HG03442 (cell line): ENCODE results near the gene FUT2.
"Not testable (repeated sequence)": the region's sequence is repeated elsewhere in the genome, so short reads cannot be mapped to it uniquely, and the experiment has no call there.

Experiments
- ATAC-seq: cut with Tn5 transposase; IDR thresholded peaks from one replicate; pipeline ENCODE4 v1.9.1; 2021; ENCODE audit warnings: mild to moderate bottlenecking, moderate library complexity; ENCODE audit not compliant: unreplicated experiment

Gene FUT2

GRCh38 chr19:48698046-48698445, 2.3 kb downstream of the FUT2 start:
- no peak for ATAC-seq

GRCh38 chr19:48702701-48703100, 6.9 kb downstream of the FUT2 start:
- ATAC-seq: no peak

GRCh38 chr19:48703316-48703715, 7.5 kb downstream of the FUT2 start:
- ATAC-seq: no peak

- no peak for ATAC-seq
Measured at GRCh38 chr19:48705431-48705830, 9.7 kb downstream of the FUT2 start.

DNA sequence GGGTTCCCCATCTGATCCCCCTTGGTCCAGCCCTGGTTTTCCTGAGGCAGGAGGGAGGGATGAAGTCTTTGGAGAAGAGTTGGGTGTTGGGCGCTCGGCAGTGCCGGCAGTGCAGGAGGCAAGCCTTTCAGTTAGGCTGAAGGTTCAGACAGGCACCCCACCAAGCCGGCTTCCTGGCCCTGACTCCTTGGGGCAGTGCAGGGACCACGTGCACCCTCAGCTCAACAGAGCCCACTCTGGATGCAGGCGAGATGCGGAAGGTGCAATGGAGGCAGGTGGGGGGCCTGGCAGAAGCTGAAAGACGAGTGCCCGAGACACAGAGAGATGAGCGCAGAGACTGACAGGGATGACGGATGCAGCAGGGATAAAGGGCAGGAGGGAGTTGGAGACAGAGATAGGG, 12.7 kb downstream of the FUT2 start:
- no peak for ATAC-seq

DNA sequence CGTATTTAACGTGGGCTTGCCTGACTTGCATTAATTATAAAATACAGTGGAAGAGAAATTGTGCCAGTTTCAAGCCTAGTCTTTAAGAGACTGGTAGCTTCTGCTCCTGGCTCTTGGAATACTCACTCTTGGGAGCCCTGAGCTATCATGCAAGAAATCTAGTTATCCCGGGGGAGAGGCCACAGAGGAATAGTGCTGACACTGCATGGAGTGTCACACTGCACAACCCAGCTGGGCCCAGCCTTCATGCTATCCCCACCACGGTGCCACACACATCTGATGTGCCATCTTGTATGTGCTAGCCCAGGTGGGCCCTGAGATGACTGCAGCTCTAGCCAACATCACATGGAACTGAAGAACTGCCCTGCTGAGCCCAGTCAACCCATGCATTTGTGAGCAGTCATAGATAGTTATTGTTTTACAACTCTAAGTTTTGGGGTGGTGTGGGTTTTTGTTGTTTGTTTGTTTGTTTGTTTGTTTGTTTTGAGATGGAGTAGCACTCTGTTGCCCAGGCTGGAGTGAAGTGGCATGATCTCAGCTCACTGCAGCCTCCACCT, 15.4 kb downstream of the FUT2 start:
- no peak for ATAC-seq

DNA sequence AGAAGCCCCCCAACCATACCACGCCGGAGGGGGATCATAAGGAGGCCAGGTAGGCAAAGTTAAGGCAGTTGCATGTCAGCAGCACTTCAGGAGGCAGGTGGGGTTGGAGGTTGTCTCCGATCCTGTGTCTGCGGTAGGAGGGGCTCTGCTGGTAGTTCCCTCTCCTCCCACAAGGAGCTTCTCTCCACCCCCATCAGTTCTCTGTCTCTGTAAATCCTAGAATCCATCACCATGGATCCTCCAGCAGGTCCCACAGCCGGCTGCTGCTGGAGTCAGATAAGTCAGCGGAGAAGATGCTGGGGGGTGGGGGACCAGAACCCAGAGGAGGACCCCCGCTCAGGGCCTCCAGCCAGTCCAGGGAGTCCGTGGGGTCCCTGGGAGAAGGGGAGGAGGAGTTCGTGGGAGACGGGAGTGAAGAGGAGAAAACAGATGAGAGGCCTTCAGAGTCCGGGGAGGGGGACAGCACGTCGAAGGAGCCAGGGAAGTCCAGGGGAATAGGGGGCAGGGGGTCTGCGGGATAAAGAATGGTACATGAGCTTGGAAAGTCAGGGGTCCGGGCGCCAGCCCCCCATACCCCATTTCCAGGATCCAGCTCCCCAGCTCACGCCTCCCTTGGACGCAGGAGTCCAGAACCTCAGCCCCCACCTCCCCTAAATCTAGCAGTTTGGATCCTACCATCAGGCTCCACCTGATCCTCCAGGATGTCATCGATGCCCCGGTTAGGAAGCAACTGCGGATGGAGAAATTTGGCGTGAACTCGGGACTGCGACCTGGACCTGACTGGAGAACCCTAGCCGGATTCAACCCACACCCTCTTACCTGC, 17.5 kb downstream of the FUT2 start:
- no peak for ATAC-seq

- peak; percentile 83 for ATAC-seq
Measured at GRCh38 chr19:48713864-48714755, 18.3 kb downstream of the FUT2 start.

DNA sequence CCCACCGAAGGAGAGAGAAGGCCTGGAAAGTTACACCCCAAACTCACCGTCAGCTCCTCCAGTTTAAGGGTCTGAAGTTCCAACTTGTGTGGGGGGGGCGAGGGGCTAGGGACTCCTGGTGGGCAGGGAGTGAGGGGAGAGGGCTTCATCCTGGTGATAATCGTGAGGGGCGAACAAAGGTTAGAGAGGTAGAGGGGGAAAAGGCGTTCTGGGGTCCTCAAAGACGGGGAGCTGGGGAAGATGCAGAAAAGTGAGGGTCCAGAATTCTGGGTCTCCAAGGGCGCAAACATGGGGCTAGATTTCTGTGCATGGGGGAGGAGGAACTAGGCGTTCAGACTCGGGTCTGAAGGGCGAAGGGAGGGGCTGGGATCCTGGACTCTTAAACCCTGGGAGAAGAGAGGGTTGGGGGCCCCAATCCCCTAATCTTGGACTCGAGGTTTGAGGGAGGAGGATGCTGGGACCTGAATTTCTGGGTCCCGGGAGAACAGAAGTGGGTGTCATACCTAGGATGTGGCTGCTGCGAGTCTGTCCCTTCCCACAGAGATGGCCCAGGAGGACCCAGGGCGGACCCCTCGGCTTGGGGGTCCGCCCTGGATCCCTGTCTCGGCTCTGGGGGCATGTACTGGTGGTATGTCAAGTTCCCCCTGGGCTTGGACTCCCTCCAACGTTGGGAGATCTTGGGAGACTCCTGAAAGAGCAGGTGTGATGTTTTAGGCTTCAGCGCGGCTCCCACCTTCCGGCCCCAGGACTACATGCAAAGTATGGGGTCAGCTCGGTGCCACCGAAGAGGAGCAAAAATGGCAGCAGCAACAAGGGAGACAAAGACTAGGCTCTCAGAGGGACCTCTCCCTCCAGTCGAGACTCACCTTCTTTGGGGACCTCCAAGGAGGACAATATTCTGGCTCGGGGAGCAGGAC, 19.2 kb downstream of the FUT2 start:
- no peak for ATAC-seq

GRCh38 chr19:48715681-48716171, 20.0 kb downstream of the FUT2 start:
- ATAC-seq: no peak

- ATAC-seq: no peak
Measured at GRCh38 chr19:48716562-48717291, 21.0 kb downstream of the FUT2 start.

DNA sequence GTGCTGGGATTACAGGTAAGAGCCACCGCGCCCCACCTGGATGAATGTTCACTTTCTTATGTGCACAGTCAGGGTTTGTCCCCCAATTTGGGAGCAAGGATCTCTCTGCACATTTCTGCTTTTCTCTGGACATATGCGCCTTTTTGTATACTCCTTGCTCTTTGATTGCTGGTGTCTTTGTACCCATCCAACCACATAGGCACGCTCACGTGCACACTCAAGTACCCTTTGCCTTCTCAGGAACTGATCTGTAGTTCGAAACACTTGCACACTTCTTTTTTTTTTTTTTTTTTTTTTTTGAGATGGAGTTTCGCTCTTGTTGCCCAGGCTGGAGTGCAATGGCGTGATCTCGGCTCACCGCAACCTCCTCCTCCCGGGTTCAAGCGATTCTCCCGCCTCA, 22.3 kb downstream of the FUT2 start:
- not testable (repeated sequence) for ATAC-seq

DNA sequence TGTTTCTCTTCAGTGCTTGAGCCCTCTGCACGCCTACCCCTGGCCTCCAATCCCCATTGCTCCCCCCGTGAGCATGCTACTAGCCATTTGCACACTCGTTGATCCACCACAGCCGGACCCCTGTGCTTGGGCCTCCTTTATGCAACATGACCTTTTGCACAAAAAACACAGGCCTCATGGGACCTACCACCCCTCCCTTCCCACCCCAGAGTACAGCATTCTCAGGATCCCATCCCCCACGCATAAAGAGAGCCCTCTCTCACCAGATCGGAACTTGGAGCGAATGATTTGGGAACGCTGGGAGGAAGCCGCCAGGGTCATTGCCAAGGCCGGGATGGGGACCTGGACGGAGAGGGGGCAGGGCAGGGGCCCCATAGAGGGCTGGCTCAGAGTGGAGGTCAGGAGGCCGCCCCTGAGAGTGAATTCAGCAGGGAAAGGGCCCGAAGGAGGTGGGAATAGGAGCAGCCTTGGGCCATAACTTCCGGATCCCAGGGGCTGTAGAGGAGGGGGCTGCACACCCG, 23.0 kb downstream of the FUT2 start:
- ATAC-seq: no peak

DNA sequence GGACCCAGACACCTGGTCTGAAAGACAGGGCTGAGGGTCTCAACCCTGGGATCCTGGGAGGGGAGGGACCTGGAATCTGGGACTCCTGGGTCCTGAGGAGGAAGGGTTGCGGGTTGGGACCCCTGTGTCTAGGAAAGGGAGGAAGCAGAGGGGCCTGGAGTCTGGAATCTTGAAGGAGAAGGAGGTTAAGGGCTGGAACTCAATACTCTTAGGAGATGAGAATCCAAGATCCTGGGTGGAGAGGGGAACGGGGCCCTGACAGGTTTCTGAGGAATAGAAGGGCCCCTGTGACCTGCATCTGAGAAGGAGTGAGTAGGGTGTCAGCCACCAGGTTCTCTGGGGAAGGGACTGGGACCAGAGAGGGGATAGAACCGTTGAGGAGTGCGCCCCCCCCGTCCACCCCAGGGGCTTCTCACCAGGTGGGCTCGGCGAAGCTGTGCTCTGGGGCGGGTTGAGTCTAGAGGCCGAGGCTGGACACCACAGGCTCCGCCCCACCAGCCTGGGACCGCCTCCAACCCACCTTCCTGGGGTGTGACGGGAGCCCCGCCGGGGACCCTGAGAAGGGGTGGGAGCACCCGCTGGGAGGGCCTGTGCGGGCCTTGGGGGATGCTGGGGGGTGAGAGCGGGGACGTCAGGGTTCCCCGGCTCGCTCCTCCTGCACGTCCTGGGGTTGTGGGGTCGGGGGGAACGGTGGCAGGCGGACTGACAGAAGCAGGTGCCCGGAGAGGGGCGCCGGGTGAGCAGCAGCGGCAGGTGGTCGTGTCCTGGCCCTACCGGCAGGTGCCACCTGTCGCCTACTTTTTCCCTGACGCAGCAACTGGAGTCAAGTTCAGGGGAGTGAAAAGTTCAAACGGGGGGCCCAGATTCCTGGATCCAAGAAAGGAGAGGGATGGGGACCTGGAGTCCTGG, 23.7 kb downstream of the FUT2 start, which contains the start of gene MAMSTR:
MAMSTR (minus strand) TSS at position 463 of the 909 bp plus-strand sequence. CDS start 694 bp downstream, outside the sequence.
- no peak for ATAC-seq

GRCh38 chr19:48720251-48720612, 24.5 kb downstream of the FUT2 start:
- peak; percentile 9 for ATAC-seq

DNA sequence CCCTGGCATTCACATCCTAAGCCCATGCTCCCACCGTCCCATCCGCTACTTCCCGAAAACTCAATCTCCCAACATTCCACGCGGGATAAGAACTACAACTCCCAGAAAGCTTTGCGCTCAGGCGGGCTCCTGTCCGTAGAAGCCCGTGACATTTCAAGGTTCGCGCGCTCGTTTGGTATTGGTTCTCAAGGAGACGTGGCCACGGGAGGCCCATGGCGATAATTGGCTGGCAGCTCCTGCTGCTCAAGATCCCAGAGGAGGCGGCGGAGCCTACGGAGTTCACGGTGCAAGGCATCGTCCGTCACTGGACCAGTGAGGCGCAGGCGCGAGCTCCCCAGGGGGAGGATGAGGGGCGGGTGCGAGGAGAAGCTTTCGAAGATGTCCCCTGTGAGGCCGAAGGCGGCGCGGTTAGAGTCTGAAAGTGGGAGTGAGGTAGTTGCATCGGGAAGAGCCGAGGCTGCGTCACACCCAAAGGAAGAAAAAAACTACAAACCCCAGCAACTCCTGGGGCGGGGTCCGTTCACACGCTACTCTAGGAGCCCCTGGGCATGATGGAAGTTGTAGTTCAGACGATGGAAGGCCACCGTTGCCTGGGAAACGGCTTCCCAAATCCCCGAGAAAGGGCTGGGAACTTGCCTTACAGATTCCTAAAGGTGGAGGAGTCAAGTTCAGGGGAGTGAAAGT, 25.0 kb downstream of the FUT2 start:
- ATAC-seq: peak; percentile 74

- ATAC-seq: no peak
Measured at GRCh38 chr19:48722196-48722708, 26.5 kb downstream of the FUT2 start.
